Esophagus muscularis mucosa (tissue), 2 donors: ENCODE data around the gene RNASE8.

Source experiments
- POLR2A ChIP-seq: fragments of 450-650 bp; IDR thresholded peaks from one replicate; pipeline ENCODE4 v1.6.1; 2017; ENCODE audit warnings: antibody characterized with exemption, moderate library complexity, mild to moderate bottlenecking, low read depth
- POLR2AphosphoS5 ChIP-seq, 2 donors: sonication (generic); formaldehyde crosslinking; IDR thresholded peaks; one replicate each; pipeline ENCODE4 v1.6.1; 2017; ENCODE audit warnings: antibody characterized with exemption in 2 of 2

DNA sequence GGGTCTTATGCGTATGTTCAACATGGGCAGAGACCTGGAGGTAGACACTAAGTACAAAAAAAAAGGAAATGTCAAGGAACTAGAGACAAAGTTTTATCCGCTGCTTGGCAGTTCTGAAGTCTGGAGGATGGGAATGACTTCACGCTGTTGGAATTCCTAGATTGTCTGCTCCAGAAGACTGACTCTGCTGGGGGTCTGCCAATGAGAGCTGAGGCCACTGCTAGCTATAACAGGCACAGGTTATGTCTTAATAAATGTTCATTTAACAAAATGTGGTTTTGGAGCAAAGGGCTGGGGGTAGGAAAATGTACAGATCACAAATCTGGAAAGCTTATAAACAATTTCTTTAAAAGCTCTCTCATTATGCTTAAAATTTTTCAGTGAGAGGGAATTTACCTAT is 5.9 kb downstream of the RNASE8 start:
- TF ChIP-seq POLR2A (no peak), POLR2AphosphoS5 (IDR thresholded peaks at IDR 0.05) (no peak)
